ENCODE data around the gene CARS1.

GRCh38 chr11:3047637-3048036 lies 9.6 kb downstream of the CARS1 start:
- TF ChIP-seq EZH2phosphoT487 (IDR thresholded peaks at IDR 0.05; ENCODE audit: borderline replicate concordance, low read depth): no peak
- TF ChIP-seq CTCF (IDR thresholded peaks at IDR 0.05): no peak
- no peak for TF ChIP-seq REST (IDR thresholded peaks at IDR 0.05; ENCODE audit: low read depth, low read length)
- no peak for TF ChIP-seq POLR2AphosphoS5 (IDR thresholded peaks at IDR 0.05; ENCODE audit: low read depth, low read length)
- no peak for TF ChIP-seq MXI1 (IDR thresholded peaks at IDR 0.05; ENCODE audit: low read depth, low read length)
